H1 (cell line): ENCODE data around the gene CACNG4.

Source experiments
- CBX5 ChIP-seq: fragments of 300-800, 300-1000 bp; sonication (generic); IDR thresholded peaks from 2 replicates; pipeline ENCODE4 v1.7.1; 2016; ENCODE audit warnings: antibody characterized with exemption, low read length, low read depth
- CBX8 ChIP-seq: fragments of 300-800, 300-1000 bp; sonication (generic); IDR thresholded peaks from 2 replicates; pipeline ENCODE4 v1.7.1; 2016; ENCODE audit warnings: low read depth, low read length, borderline replicate concordance
- CEBPB ChIP-seq: IDR thresholded peaks from 2 replicates; pipeline ENCODE4 v1.6.1; 2012; ENCODE audit warnings: low read depth, low read length
- CHD2 ChIP-seq: IDR thresholded peaks from 2 replicates; pipeline ENCODE4 v1.6.1; 2012; ENCODE audit warnings: low read length, improper control_type of control experiment
- CREB1 ChIP-seq: IDR thresholded peaks from 2 replicates; pipeline ENCODE4 v1.6.1; 2012; ENCODE audit warnings: inconsistent platforms
- HDAC2 ChIP-seq, 2 experiments: fragments of 300-600 bp in 1 of 2; sonication (generic) in 1 of 2; IDR thresholded peaks; 2 replicates each; pipeline ENCODE4 v1.6.1; 2011 to 2012; ENCODE audit warnings: low read depth in 2 of 2, low read length in 2 of 2, mild to moderate bottlenecking in 2 of 2, moderate library complexity in 2 of 2, borderline replicate concordance in 1 of 2, inconsistent platforms in 1 of 2
- JUND ChIP-seq: IDR thresholded peaks from 2 replicates; pipeline ENCODE4 v1.6.1; 2011; ENCODE audit warnings: mild to moderate bottlenecking, improper control_type of control experiment, low read length
- POLR2A ChIP-seq, 2 experiments: IDR thresholded peaks; 1 replicate in 1 of 2; 2 replicates in 1 of 2; pipeline ENCODE4 v1.6.1; 2011; ENCODE audit warnings: low read depth in 2 of 2, low read length in 2 of 2, mild to moderate bottlenecking in 2 of 2; ENCODE audit errors: control extremely low read depth in 1 of 2
- POLR2AphosphoS5 ChIP-seq: IDR thresholded peaks from 2 replicates; pipeline ENCODE4 v1.6.1; 2011; ENCODE audit warnings: low read depth, low read length
- RAD21 ChIP-seq, 2 experiments: IDR thresholded peaks in 1 of 2; conservative IDR thresholded peaks in 1 of 2; 2 replicates each; pipeline ENCODE4 v1.6.1; 2011; ENCODE audit warnings: low read depth in 2 of 2, low read length in 2 of 2, improper control_type of control experiment in 1 of 2, inconsistent platforms in 1 of 2, mild to moderate bottlenecking in 1 of 2, moderate library complexity in 1 of 2
- SP1 ChIP-seq: IDR thresholded peaks from 2 replicates; pipeline ENCODE4 v1.6.1; 2011; ENCODE audit warnings: low read depth, low read length
- TAF1 ChIP-seq: IDR thresholded peaks from 2 replicates; pipeline ENCODE4 v1.6.1; 2011; ENCODE audit warnings: mild to moderate bottlenecking, low read depth, low read length
- TBP ChIP-seq: IDR thresholded peaks from 2 replicates; pipeline ENCODE4 v1.6.1; 2011; ENCODE audit warnings: low read depth, low read length, improper control_type of control experiment
- TF ChIP-seq, protein P1 (sequence below), 3 experiments: IDR thresholded peaks; 1 replicate in 2 of 3; 2 replicates in 1 of 3; pipeline versions ENCODE4 v1.5.1 to v1.6.1; 2011; ENCODE audit warnings: low read length in 3 of 3, mild to moderate bottlenecking in 3 of 3, inconsistent platforms in 2 of 3, low read depth in 1 of 3, moderate library complexity in 1 of 3; ENCODE audit not compliant: insufficient read depth in 1 of 3; ENCODE audit errors: control extremely low read depth in 1 of 3

GRCh38 chr17:66990047-66990446 is 25.5 kb downstream of the CACNG4 start:
- no peak for TF ChIP-seq POLR2AphosphoS5
- TF ChIP-seq POLR2A (IDR thresholded peaks at IDR 0.05; ENCODE audit: control extremely low read depth in 1 of 2, low read depth in 2 of 2, low read length in 2 of 2) = no peak
- no peak for TF ChIP-seq RAD21 (IDR thresholded peaks at IDR 0.05 in 1 of 2, conservative IDR thresholded peaks at IDR 0.05 in 1 of 2; ENCODE audit: low read depth in 2 of 2, low read length in 2 of 2)
- no peak for TF ChIP-seq CREB1
- TF ChIP-seq, protein P1, sequence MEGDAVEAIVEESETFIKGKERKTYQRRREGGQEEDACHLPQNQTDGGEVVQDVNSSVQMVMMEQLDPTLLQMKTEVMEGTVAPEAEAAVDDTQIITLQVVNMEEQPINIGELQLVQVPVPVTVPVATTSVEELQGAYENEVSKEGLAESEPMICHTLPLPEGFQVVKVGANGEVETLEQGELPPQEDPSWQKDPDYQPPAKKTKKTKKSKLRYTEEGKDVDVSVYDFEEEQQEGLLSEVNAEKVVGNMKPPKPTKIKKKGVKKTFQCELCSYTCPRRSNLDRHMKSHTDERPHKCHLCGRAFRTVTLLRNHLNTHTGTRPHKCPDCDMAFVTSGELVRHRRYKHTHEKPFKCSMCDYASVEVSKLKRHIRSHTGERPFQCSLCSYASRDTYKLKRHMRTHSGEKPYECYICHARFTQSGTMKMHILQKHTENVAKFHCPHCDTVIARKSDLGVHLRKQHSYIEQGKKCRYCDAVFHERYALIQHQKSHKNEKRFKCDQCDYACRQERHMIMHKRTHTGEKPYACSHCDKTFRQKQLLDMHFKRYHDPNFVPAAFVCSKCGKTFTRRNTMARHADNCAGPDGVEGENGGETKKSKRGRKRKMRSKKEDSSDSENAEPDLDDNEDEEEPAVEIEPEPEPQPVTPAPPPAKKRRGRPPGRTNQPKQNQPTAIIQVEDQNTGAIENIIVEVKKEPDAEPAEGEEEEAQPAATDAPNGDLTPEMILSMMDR (IDR thresholded peaks at IDR 0.05; ENCODE audit: control extremely low read depth in 1 of 3, insufficient read depth in 1 of 3, low read depth in 1 of 3, low read length in 3 of 3) = no peak
- TF ChIP-seq CBX8 = no peak
- no peak for TF ChIP-seq CBX5
- no peak for TF ChIP-seq CHD2
- TF ChIP-seq CEBPB = no peak
- TF ChIP-seq JUND = no peak
- TF ChIP-seq TBP = no peak
- TF ChIP-seq SP1 = no peak
- no peak for TF ChIP-seq HDAC2 (IDR thresholded peaks at IDR 0.05; ENCODE audit: borderline replicate concordance in 1 of 2, low read depth in 2 of 2, low read length in 2 of 2)
- no peak for TF ChIP-seq TAF1
